MM.1S (cell line): Measurements from ENCODE around the gene HS3ST1.

Source experiments
- EZH2phosphoT487 ChIP-seq: fragments of 300-600 bp; sonication (generic); IDR thresholded peaks from 2 replicates; pipeline ENCODE4 v1.6.1; 2018; ENCODE audit warnings: antibody characterized with exemption, low read length
- TF ChIP-seq, protein P1 (sequence below): fragments of 300-600 bp; sonication (generic); IDR thresholded peaks from 2 replicates; pipeline ENCODE4 v1.5.1; 2016; ENCODE audit warnings: antibody characterized with exemption, low read length, mixed read lengths

GRCh38 chr4:11415409-11416070 lies 13.2 kb downstream of the HS3ST1 start:
- TF ChIP-seq, protein P1, sequence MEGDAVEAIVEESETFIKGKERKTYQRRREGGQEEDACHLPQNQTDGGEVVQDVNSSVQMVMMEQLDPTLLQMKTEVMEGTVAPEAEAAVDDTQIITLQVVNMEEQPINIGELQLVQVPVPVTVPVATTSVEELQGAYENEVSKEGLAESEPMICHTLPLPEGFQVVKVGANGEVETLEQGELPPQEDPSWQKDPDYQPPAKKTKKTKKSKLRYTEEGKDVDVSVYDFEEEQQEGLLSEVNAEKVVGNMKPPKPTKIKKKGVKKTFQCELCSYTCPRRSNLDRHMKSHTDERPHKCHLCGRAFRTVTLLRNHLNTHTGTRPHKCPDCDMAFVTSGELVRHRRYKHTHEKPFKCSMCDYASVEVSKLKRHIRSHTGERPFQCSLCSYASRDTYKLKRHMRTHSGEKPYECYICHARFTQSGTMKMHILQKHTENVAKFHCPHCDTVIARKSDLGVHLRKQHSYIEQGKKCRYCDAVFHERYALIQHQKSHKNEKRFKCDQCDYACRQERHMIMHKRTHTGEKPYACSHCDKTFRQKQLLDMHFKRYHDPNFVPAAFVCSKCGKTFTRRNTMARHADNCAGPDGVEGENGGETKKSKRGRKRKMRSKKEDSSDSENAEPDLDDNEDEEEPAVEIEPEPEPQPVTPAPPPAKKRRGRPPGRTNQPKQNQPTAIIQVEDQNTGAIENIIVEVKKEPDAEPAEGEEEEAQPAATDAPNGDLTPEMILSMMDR: no peak
- no peak for TF ChIP-seq EZH2phosphoT487
